KMS-11 (cell line): ENCODE measurements around the gene OPTN.
"Not testable (repeated sequence)": the region's sequence is repeated elsewhere in the genome, so short reads cannot be mapped to it uniquely, and the experiment has no call there.

Experiments used
- H2AFZ ChIP-seq: fragments of 200-600 bp; sonication (generic); 2 replicates; pipeline ENCODE4 v1.6.1; 2016; ENCODE audit warnings: antibody characterized with exemption, mixed run types, low read depth
- H3K27ac ChIP-seq: fragments of 200-600 bp; sonication (generic); 2 replicates; pipeline ENCODE4 v1.6.1; 2016; ENCODE audit warnings: mild to moderate bottlenecking, mixed run types
- H3K27me3 ChIP-seq: fragments of 200-600 bp; sonication (generic); 2 replicates; pipeline ENCODE4 v1.6.1; 2017; ENCODE audit warnings: mild to moderate bottlenecking, low read depth, mixed run types, moderate library complexity; ENCODE audit not compliant: insufficient read depth
- H3K36me3 ChIP-seq: fragments of 200-600 bp; sonication (generic); 2 replicates; pipeline ENCODE4 v1.6.1; 2017; ENCODE audit warnings: mild to moderate bottlenecking, mixed run types; ENCODE audit not compliant: insufficient read depth
- H3K4me1 ChIP-seq: fragments of 200-600 bp; sonication (generic); 2 replicates; pipeline ENCODE4 v1.6.1; 2016; ENCODE audit warnings: mild to moderate bottlenecking, low read depth, mixed run types; ENCODE audit not compliant: poor library complexity, severe bottlenecking
- H3K4me2 ChIP-seq: fragments of 200-600 bp; sonication (generic); 2 replicates; pipeline ENCODE4 v1.7.0; 2016; ENCODE audit warnings: mild to moderate bottlenecking, mixed run types
- H3K4me3 ChIP-seq: fragments of 200-600 bp; sonication (generic); IDR thresholded peaks from 2 replicates; pipeline ENCODE4 v1.6.1; 2017; ENCODE audit warnings: low read depth, low read length, mixed read lengths; ENCODE audit not compliant: insufficient read depth
- H3K79me2 ChIP-seq: fragments of 200-600 bp; sonication (generic); 2 replicates; pipeline ENCODE4 v1.6.1; 2016; ENCODE audit warnings: low read depth, mixed run types; ENCODE audit not compliant: insufficient read depth
- H3K9ac ChIP-seq: fragments of 200-600 bp; sonication (generic); 2 replicates; pipeline ENCODE4 v1.6.1; 2016; ENCODE audit warnings: mild to moderate bottlenecking, mixed run types
- H4K20me1 ChIP-seq: fragments of 200-600 bp; sonication (generic); 2 replicates; pipeline ENCODE4 v1.6.1; 2016; ENCODE audit warnings: mild to moderate bottlenecking, mixed run types; ENCODE audit not compliant: insufficient read depth
- CTCF ChIP-seq: fragments of 200-600 bp; sonication (generic); conservative IDR thresholded peaks from 2 replicates; pipeline ENCODE4 v1.6.1; 2017; ENCODE audit warnings: low read depth, mild to moderate bottlenecking, antibody characterized with exemption, low read length, moderate library complexity, mixed read lengths

OPTN gene

GRCh38 chr10:13090289-13090688 lies 9.7 kb upstream of the OPTN start:
- Histone ChIP-seq H3K79me2 (no peaks in the 10 kb centered on the region), H3K4me2 (no peak overlapping the region), H3K4me3 (no peak overlapping the region), H4K20me1 (no peaks in the 10 kb centered on the region), H3K9ac (no peak overlapping the region), H2AFZ (no peak overlapping the region), H3K27ac (no peak overlapping the region), H3K36me3 (no peaks in the 10 kb centered on the region), H3K27me3 (no peaks in the 10 kb centered on the region), H3K4me1 (no peaks in the 10 kb centered on the region)
- no peak for TF ChIP-seq CTCF

GRCh38 chr10:13091801-13092200 lies 8.2 kb upstream of the OPTN start:
- Histone ChIP-seq H4K20me1 (no peaks in the 10 kb centered on the region), H3K4me3 (no peak overlapping the region), H3K4me1 (no peaks in the 10 kb centered on the region), H3K27ac (no peak overlapping the region), H3K27me3 (no peaks in the 10 kb centered on the region), H3K36me3 (no peaks in the 10 kb centered on the region), H3K79me2 (no peaks in the 10 kb centered on the region), H3K4me2 (no peak overlapping the region), H3K9ac (no peak overlapping the region), H2AFZ (no peak overlapping the region)
- TF ChIP-seq CTCF, result no peak

GRCh38 chr10:13092291-13093102 lies 7.5 kb upstream of the OPTN start:
- no peaks in the 10 kb centered on the region for H3K4me1 ChIP-seq
- H4K20me1 ChIP-seq, result no peaks in the 10 kb centered on the region
- no peaks in the 10 kb centered on the region for H3K79me2 ChIP-seq
- no peak for TF ChIP-seq CTCF
- no peak overlapping the region for H3K4me3 ChIP-seq
- no peak overlapping the region for H3K4me2 ChIP-seq
- no peak overlapping the region for H3K9ac ChIP-seq
- no peak overlapping the region for H2AFZ ChIP-seq
- no peaks in the 10 kb centered on the region for H3K36me3 ChIP-seq
- H3K27me3 ChIP-seq, result no peaks in the 10 kb centered on the region
- H3K27ac ChIP-seq, result no peak overlapping the region

- H4K20me1 ChIP-seq, H3K4me2 ChIP-seq, H3K27me3 ChIP-seq, H3K4me1 ChIP-seq, H2AFZ ChIP-seq, H3K4me3 ChIP-seq, H3K27ac ChIP-seq, H3K36me3 ChIP-seq, H3K9ac ChIP-seq, H3K79me2 ChIP-seq: not testable (repeated sequence)
Measured at GRCh38 chr10:13094082-13094481, 5.9 kb upstream of the OPTN start.

- H3K4me2 ChIP-seq, result no peak overlapping the region
- no peaks in the 10 kb centered on the region for H3K79me2 ChIP-seq
- TF ChIP-seq CTCF, result no peak
- H3K4me1 ChIP-seq, result peaks cover 10% of the 10 kb centered on the region
- no peaks in the 10 kb centered on the region for H3K27me3 ChIP-seq
- H3K36me3 ChIP-seq, result no peaks in the 10 kb centered on the region
- no peaks in the 10 kb centered on the region for H4K20me1 ChIP-seq
- H3K4me3 ChIP-seq, result no peak overlapping the region
- H3K27ac ChIP-seq, result no peak overlapping the region
- no peak overlapping the region for H3K9ac ChIP-seq
- H2AFZ ChIP-seq, result no peak overlapping the region
Measured at GRCh38 chr10:13095094-13095493, 4.9 kb upstream of the OPTN start.
